Activated naive CD4-positive, alpha-beta T cell treated with anti-CD3 and anti-CD28 coated beads for 36 hours (primary cell): ENCODE results near the gene DDX54. TPM values are rescaled to one million over a fixed set of nuclear protein-coding genes. Genes with fewer than 3 reads are reported as not detected.
"Not testable (repeated sequence)": the region's sequence is repeated elsewhere in the genome, so short reads cannot be mapped to it uniquely, and the experiment has no call there.

Experiments used
- CTCF ChIA-PET: fragments of 350-600 bp; sonication (Branson Sonifier 250); formaldehyde crosslinking; loops from one replicate; lab custom pipeline; 2021; ENCODE audit warnings: antibody characterized with exemption; lab: Charles Lee
- DNase-seq: peaks from one replicate; pipeline ENCODE4 v3.0.0-alpha.2; 2020
- H3K27ac Mint-ChIP-seq: one replicate; pipeline ENCODE4 v1.8.0; 2021; ENCODE audit warnings: mild to moderate bottlenecking, mixed read lengths
- H3K27me3 Mint-ChIP-seq: one replicate; pipeline ENCODE4 v1.8.0; 2021; ENCODE audit warnings: low read depth, mixed read lengths
- H3K36me3 Mint-ChIP-seq: one replicate; pipeline ENCODE4 v1.8.0; 2021; ENCODE audit warnings: low read depth, mixed read lengths
- H3K4me1 Mint-ChIP-seq: one replicate; pipeline ENCODE4 v1.8.0; 2021; ENCODE audit warnings: low read depth, mixed read lengths
- H3K4me3 Mint-ChIP-seq: one replicate; pipeline ENCODE4 v1.8.0; 2021; ENCODE audit warnings: mild to moderate bottlenecking, moderate library complexity, mixed read lengths
- H3K9me3 Mint-ChIP-seq: one replicate; pipeline ENCODE4 v1.8.0; 2021; ENCODE audit warnings: mixed read lengths
- intact Hi-C: fragments of 100-400 bp; cut with micrococcal nuclease; formaldehyde crosslinking; loops from one replicate; pipeline ENCODE4 v1.15.1; 2023
- total RNA-seq, 2 experiments: library from RNA; stranded (reverse); gene quantifications; one replicate each; pipeline ENCODE4 v1.2.3, GENCODE V29; 2021

Gene DDX54
- total RNA-seq, 2 experiments from 2014 or later: 114 to 116 TPM

- Mint-ChIP-seq H3K9me3 (no peaks in the 10 kb centered on the region), H3K27me3 (no peaks in the 10 kb centered on the region), H3K4me1 (peaks cover 4% of the 10 kb centered on the region), H3K4me3 (no peak overlapping the region), H3K36me3 (no peaks in the 10 kb centered on the region), H3K27ac (no peak overlapping the region)
- no peak for DNase-seq
- CTCF ChIA-PET: no interaction called here
- intact Hi-C loops: no loop called here
These were observed 42.4 kb downstream of the DDX54 start for GRCh38 chr12:113142886-113143332.

- no peaks in the 10 kb centered on the region for H3K36me3 Mint-ChIP-seq
- peak overlapping the region; percentile 41 for H3K27ac Mint-ChIP-seq
- DNase-seq: peak; percentile 25
- intact Hi-C loops: no loop called here
- peaks cover 4% of the 10 kb centered on the region for H3K4me1 Mint-ChIP-seq
- H3K9me3 Mint-ChIP-seq: no peaks in the 10 kb centered on the region
- H3K4me3 Mint-ChIP-seq: no peak overlapping the region
- H3K27me3 Mint-ChIP-seq: no peaks in the 10 kb centered on the region
- CTCF ChIA-PET: no interaction called here
These were observed 42.9 kb downstream of the DDX54 start for GRCh38 chr12:113142173-113142885.

- H3K27ac Mint-ChIP-seq, H3K9me3 Mint-ChIP-seq, H3K27me3 Mint-ChIP-seq, CTCF ChIA-PET, H3K4me3 Mint-ChIP-seq, DNase-seq, H3K4me1 Mint-ChIP-seq, intact Hi-C loops, H3K36me3 Mint-ChIP-seq: not testable (repeated sequence)
These were observed 43.6 kb downstream of the DDX54 start for GRCh38 chr12:113141716-113142115.

- Mint-ChIP-seq H3K9me3 (no peaks in the 10 kb centered on the region), H3K27ac (no peak overlapping the region), H3K36me3 (no peaks in the 10 kb centered on the region), H3K4me1 (peaks cover 16% of the 10 kb centered on the region), H3K4me3 (no peak overlapping the region), H3K27me3 (no peaks in the 10 kb centered on the region)
- CTCF ChIA-PET: no interaction called here
- intact Hi-C loops: no loop called here
- DNase-seq: no peak
These were observed 44.6 kb downstream of the DDX54 start for GRCh38 chr12:113140706-113141105.

GRCh38 chr12:113138826-113139225, 46.5 kb downstream of the DDX54 start:
- no peak overlapping the region for H3K27ac Mint-ChIP-seq
- no peak overlapping the region for H3K4me3 Mint-ChIP-seq
- H3K4me1 Mint-ChIP-seq: peaks cover 22% of the 10 kb centered on the region
- no peaks in the 10 kb centered on the region for H3K36me3 Mint-ChIP-seq
- CTCF ChIA-PET: interaction anchor here (1.2 to 1.8 kb wide), 4 partner anchors 8 to 89 kb away, joined by 4 to 11 read pairs (median 7); no protein-coding TSS in a partner anchor
- no peaks in the 10 kb centered on the region for H3K9me3 Mint-ChIP-seq
- intact Hi-C loops: no loop called here
- no peaks in the 10 kb centered on the region for H3K27me3 Mint-ChIP-seq
- no peak for DNase-seq

GRCh38 chr12:113137861-113138783, 47.2 kb downstream of the DDX54 start:
- Mint-ChIP-seq H3K27ac (no peak overlapping the region), H3K36me3 (no peaks in the 10 kb centered on the region), H3K4me3 (no peak overlapping the region), H3K9me3 (no peaks in the 10 kb centered on the region), H3K4me1 (peaks cover 22% of the 10 kb centered on the region), H3K27me3 (no peaks in the 10 kb centered on the region)
- CTCF ChIA-PET: interaction anchor here (0.6 to 1.8 kb wide), 3 partner anchors 36 to 89 kb away, joined by 6 to 11 read pairs (median 7); partner anchors contain the start of genes DDX54 and RITA1
- DNase-seq: no peak
- intact Hi-C loops: no loop called here

GRCh38 chr12:113136990-113137511, 48.2 kb downstream of the DDX54 start:
- H3K27ac Mint-ChIP-seq: no peak overlapping the region
- no peaks in the 10 kb centered on the region for H3K9me3 Mint-ChIP-seq
- H3K27me3 Mint-ChIP-seq: no peaks in the 10 kb centered on the region
- DNase-seq: no peak
- CTCF ChIA-PET: interaction anchor here (1.7 kb wide), 1 partner anchor 88 kb away, joined by 7 read pairs; no protein-coding TSS in a partner anchor
- intact Hi-C loops: loop anchor here (1.0 kb wide), 1 partner anchor 48 kb away; the partner anchor contains the start of genes DDX54 and RITA1
- H3K4me3 Mint-ChIP-seq: no peak overlapping the region
- peaks cover 19% of the 10 kb centered on the region for H3K4me1 Mint-ChIP-seq
- no peaks in the 10 kb centered on the region for H3K36me3 Mint-ChIP-seq

- Mint-ChIP-seq H3K27ac (peak overlapping the region; percentile 73), H3K4me1 (peaks cover 18% of the 10 kb centered on the region), H3K4me3 (peak overlapping the region; percentile 70), H3K9me3 (no peaks in the 10 kb centered on the region), H3K36me3 (no peaks in the 10 kb centered on the region), H3K27me3 (no peaks in the 10 kb centered on the region)
- intact Hi-C loops: loop anchor here (1.0 kb wide), 1 partner anchor 49 kb away; the partner anchor contains the start of genes DDX54 and RITA1
- peak; percentile 90 for DNase-seq
- CTCF ChIA-PET: interaction anchor here (0.6 to 4.1 kb wide), 4 partner anchors 9 to 29 kb away, joined by 3 to 21 read pairs (median 4); no protein-coding TSS in a partner anchor
These were observed 48.9 kb downstream of the DDX54 start for GRCh38 chr12:113136128-113136989.

GRCh38 chr12:113135178-113136127, 49.8 kb downstream of the DDX54 start, which contains the start of gene RASAL1:
TSS of gene RASAL1 (minus strand) at chr12:113135761. CDS start at chr12:113135462, 299 bp downstream.
- Mint-ChIP-seq H3K36me3 (no peaks in the 10 kb centered on the region), H3K4me3 (peak within 1 kb of the TSS; percentile 70), H3K27ac (peak within 1 kb of the TSS; percentile 73), H3K4me1 (peaks cover 18% of the 10 kb centered on the region), H3K9me3 (no peaks in the 10 kb centered on the region), H3K27me3 (no peaks in the 10 kb centered on the region)
- intact Hi-C loops: loop anchor here (1.0 kb wide), 2 partner anchors 17 to 50 kb away; partner anchors contain the start of genes DDX54 and RITA1
- peak; percentile 90 for DNase-seq
- CTCF ChIA-PET: interaction anchor here (0.9 to 4.1 kb wide), 9 partner anchors 12 to 143 kb away, joined by 3 to 21 read pairs (median 5); no protein-coding TSS in a partner anchor

GRCh38 chr12:113134521-113134951, 50.7 kb downstream of the DDX54 start:
- intact Hi-C loops: no loop called here
- DNase-seq: no peak
- Mint-ChIP-seq H3K27me3 (no peaks in the 10 kb centered on the region), H3K4me3 (peak overlapping the region; percentile 70), H3K36me3 (no peaks in the 10 kb centered on the region), H3K27ac (no peak overlapping the region), H3K4me1 (peaks cover 19% of the 10 kb centered on the region), H3K9me3 (no peaks in the 10 kb centered on the region)
- CTCF ChIA-PET: interaction anchor here (0.9 to 4.1 kb wide), 10 partner anchors 13 to 142 kb away, joined by 3 to 21 read pairs (median 4); partner anchors contain the start of gene CFAP73
